Measurements from ENCODE around the gene COL9A3. TPM values are rescaled to one million over a fixed set of nuclear protein-coding genes. Genes with fewer than 3 reads are reported as not detected.
A peak's percentile ranks its signal among the peaks of the same experiment; 100 is the strongest.

COL9A3 gene
- total RNA-seq, 1 experiment from 2014 or later: 46.6 TPM

DNA sequence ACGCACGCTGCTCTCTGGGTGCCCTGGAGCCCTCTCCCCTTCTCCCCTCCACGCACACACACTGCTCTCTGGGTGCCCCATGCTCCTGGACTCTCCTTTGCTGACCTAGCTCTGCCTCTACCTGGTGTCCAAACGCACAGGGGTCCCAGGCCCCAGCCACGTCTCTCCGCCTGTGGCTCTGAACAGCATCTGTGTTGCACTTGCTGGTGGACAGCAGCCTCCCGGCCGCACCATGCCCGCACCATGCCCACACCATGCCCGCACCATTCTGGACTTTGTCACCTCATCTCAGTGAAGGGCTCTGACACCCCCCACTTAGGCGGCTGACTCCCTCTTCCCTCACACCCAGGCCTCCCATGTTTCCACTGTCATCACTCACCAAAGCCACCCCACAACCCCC, 23.0 kb downstream of the COL9A3 start:
- TF ChIP-seq SIN3A (IDR thresholded peaks at IDR 0.05; ENCODE audit: borderline replicate concordance, insufficient read depth, low read depth, low read length): no peak
- TF ChIP-seq POLR2AphosphoS5 (IDR thresholded peaks at IDR 0.05; ENCODE audit: low read depth, low read length): no peak
- TF ChIP-seq, protein P1, sequence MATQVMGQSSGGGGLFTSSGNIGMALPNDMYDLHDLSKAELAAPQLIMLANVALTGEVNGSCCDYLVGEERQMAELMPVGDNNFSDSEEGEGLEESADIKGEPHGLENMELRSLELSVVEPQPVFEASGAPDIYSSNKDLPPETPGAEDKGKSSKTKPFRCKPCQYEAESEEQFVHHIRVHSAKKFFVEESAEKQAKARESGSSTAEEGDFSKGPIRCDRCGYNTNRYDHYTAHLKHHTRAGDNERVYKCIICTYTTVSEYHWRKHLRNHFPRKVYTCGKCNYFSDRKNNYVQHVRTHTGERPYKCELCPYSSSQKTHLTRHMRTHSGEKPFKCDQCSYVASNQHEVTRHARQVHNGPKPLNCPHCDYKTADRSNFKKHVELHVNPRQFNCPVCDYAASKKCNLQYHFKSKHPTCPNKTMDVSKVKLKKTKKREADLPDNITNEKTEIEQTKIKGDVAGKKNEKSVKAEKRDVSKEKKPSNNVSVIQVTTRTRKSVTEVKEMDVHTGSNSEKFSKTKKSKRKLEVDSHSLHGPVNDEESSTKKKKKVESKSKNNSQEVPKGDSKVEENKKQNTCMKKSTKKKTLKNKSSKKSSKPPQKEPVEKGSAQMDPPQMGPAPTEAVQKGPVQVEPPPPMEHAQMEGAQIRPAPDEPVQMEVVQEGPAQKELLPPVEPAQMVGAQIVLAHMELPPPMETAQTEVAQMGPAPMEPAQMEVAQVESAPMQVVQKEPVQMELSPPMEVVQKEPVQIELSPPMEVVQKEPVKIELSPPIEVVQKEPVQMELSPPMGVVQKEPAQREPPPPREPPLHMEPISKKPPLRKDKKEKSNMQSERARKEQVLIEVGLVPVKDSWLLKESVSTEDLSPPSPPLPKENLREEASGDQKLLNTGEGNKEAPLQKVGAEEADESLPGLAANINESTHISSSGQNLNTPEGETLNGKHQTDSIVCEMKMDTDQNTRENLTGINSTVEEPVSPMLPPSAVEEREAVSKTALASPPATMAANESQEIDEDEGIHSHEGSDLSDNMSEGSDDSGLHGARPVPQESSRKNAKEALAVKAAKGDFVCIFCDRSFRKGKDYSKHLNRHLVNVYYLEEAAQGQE (IDR thresholded peaks at IDR 0.05; ENCODE audit: insufficient read depth in 1 of 2, low read depth in 2 of 2, low read length in 1 of 2): no peak
- TF ChIP-seq TCF7L2 (IDR thresholded peaks at IDR 0.05; ENCODE audit: low read depth, low read length): no peak
- TF ChIP-seq CTCF (IDR thresholded peaks at IDR 0.05): no peak
- H3K4me1 ChIP-seq (ENCODE audit: control insufficient read depth, insufficient read depth, low read length): no peaks in the 10 kb centered on the region
- intact Hi-C loops (cut with micrococcal nuclease; ENCODE audit: unreplicated experiment): no loop called here
- CTCF ChIA-PET: no interaction called here
- BruUV-seq (replicated peaks): no TSS peak
- H3K27me3 ChIP-seq (ENCODE audit: control insufficient read depth, insufficient read depth, low read length): no peaks in the 10 kb centered on the region
- DNase-seq (ENCODE audit: low read depth, low spot score) (no peak), ATAC-seq (no peak)
- H3K27ac ChIP-seq (ENCODE audit: low read length): no peak overlapping the region
- H3K9me3 ChIP-seq (ENCODE audit: control insufficient read depth, insufficient read depth, low read depth, low read length): no peaks in the 10 kb centered on the region
- in situ Hi-C loops (cut with HindIII; ENCODE audit: low pct_unique_long_range_greater_than_20kb, low sequenced_read_pairs): no loop called here
- POLR2A ChIA-PET: no interaction called here
- no peaks in the 10 kb centered on the region for H3K36me3 ChIP-seq (ENCODE audit: control insufficient read depth, insufficient read depth, low read length)
- H3K4me3 ChIP-seq (ENCODE audit: low read depth in 2 of 2, low read length in 2 of 2): no peak overlapping the region

- no peak overlapping the region for H3K27ac ChIP-seq (ENCODE audit: low read length)
- DNase-seq (ENCODE audit: low read depth, low spot score) (no peak), ATAC-seq (no peak; the same call in 1 of the 2 replicates)
- H3K4me3 ChIP-seq (ENCODE audit: low read depth in 2 of 2, low read length in 2 of 2): no peak overlapping the region
- no peaks in the 10 kb centered on the region for H3K9me3 ChIP-seq (ENCODE audit: control insufficient read depth, insufficient read depth, low read depth, low read length)
- intact Hi-C loops (cut with micrococcal nuclease; ENCODE audit: unreplicated experiment) (no loop called here), in situ Hi-C loops (cut with HindIII; ENCODE audit: low pct_unique_long_range_greater_than_20kb, low sequenced_read_pairs) (no loop called here)
- no peaks in the 10 kb centered on the region for H3K27me3 ChIP-seq (ENCODE audit: control insufficient read depth, insufficient read depth, low read length)
- no peaks in the 10 kb centered on the region for H3K4me1 ChIP-seq (ENCODE audit: control insufficient read depth, insufficient read depth, low read length)
- POLR2A ChIA-PET: no interaction called here
- CTCF ChIA-PET: no interaction called here
- BruUV-seq (replicated peaks): TSS peak; percentile 97
- TF ChIP-seq TCF7L2 (IDR thresholded peaks at IDR 0.05; ENCODE audit: low read depth, low read length) (no peak), SIN3A (IDR thresholded peaks at IDR 0.05; ENCODE audit: borderline replicate concordance, insufficient read depth, low read depth, low read length) (no peak), CTCF (IDR thresholded peaks at IDR 0.05) (no peak), POLR2AphosphoS5 (IDR thresholded peaks at IDR 0.05; ENCODE audit: low read depth, low read length) (no peak)
- TF ChIP-seq, protein P1 (IDR thresholded peaks at IDR 0.05; ENCODE audit: insufficient read depth in 1 of 2, low read depth in 2 of 2, low read length in 1 of 2): no peak
- H3K36me3 ChIP-seq (ENCODE audit: control insufficient read depth, insufficient read depth, low read length): no peaks in the 10 kb centered on the region
These were observed 23.7 kb downstream of the COL9A3 start for GRCh38 chr20:62840244-62841197.
